A549 (cell line): ENCODE measurements around the gene ALPG. TPM values are rescaled to one million over a fixed set of nuclear protein-coding genes. Genes with fewer than 3 reads are reported as not detected.

Source experiments
- ATAC-seq, 2 experiments: fragments of 200-7000 bp in 1 of 2; fragments of >200 bp in 1 of 2; cut with Nextera tagmentation in 1 of 2; cut with Tn5 transposase in 1 of 2; 3 replicates each; pipeline versions ENCODE4 v1.8.0 to v1.9.1; 2018 to 2020; ENCODE audit warnings: mild to moderate bottlenecking in 1 of 2, moderate library complexity in 1 of 2
- CTCF ChIA-PET: fragments of 300-600 bp; sonication (Branson Sonifier 250); formaldehyde crosslinking; extraction: SDS; loops from one replicate; lab custom pipeline; 2021; ENCODE audit warnings: antibody characterized with exemption, inconsistent platforms; lab: Yijun Ruan, JAX
- POLR2A ChIA-PET: fragments of 350-600 bp; formaldehyde crosslinking; extraction: SDS; loops from one replicate; lab custom pipeline; 2021; ENCODE audit warnings: antibody characterized with exemption, inconsistent platforms; lab: Yijun Ruan, JAX
- DNase-seq, 2 experiments: peaks; one replicate each; pipeline versions ENCODE4 v3.0.0 to v3.0.0-alpha.2; 2011 to 2016; ENCODE audit warnings: low read depth in 1 of 2, low spot score in 1 of 2
- FAIRE-seq: peaks from 2 replicates; lab custom pipeline; 2011; peaks lifted over from hg19 to GRCh38; lab: Jason Lieb, UNC
- H3K27ac ChIP-seq, 2 experiments: fragments of >200 bp; sonication (Bioruptor Twin); formaldehyde crosslinking; 3 replicates each; pipeline ENCODE4 v1.5.1; 2016 to 2017
- H3K4me1 ChIP-seq: fragments of >200 bp; sonication (Bioruptor Twin); formaldehyde crosslinking; 3 replicates; pipeline ENCODE4 v1.6.1; 2016
- H3K4me2 ChIP-seq: fragments of >200 bp; sonication (Bioruptor Twin); formaldehyde crosslinking; 3 replicates; pipeline ENCODE4 v1.6.1; 2016
- H3K4me3 ChIP-seq: fragments of >200 bp; sonication (Bioruptor Twin); formaldehyde crosslinking; 3 replicates; pipeline ENCODE4 v1.5.1; 2016
- H3K9me3 ChIP-seq: fragments of >200 bp; sonication (Bioruptor Twin); formaldehyde crosslinking; 3 replicates; pipeline ENCODE4 v1.6.1; 2016
- CBX2 ChIP-seq: fragments of 200-600 bp; sonication (generic); IDR thresholded peaks from 2 replicates; pipeline ENCODE4 v1.6.1; 2016; ENCODE audit warnings: low read depth, mild to moderate bottlenecking, borderline replicate concordance
- CBX8 ChIP-seq: fragments of 200-600 bp; sonication (generic); IDR thresholded peaks from 2 replicates; pipeline ENCODE4 v1.6.1; 2016
- EHMT2 ChIP-seq: fragments of 200-600 bp; sonication (generic); IDR thresholded peaks from 2 replicates; pipeline ENCODE4 v1.6.1; 2016; ENCODE audit warnings: antibody characterized with exemption, low read depth, mild to moderate bottlenecking, moderate library complexity
- FOSB ChIP-seq: fragments of 250-450 bp; sonication (Bioruptor Pico); IDR thresholded peaks from 2 replicates; pipeline ENCODE4 v1.5.0; 2020; ENCODE audit warnings: mild to moderate bottlenecking, moderate library complexity
- FOSL2 ChIP-seq, 2 experiments: fragments of 450-650 bp in 1 of 2; fragments of >200 bp in 1 of 2; sonication (Bioruptor Twin) in 1 of 2; formaldehyde crosslinking; IDR thresholded peaks; 2 replicates each; pipeline versions ENCODE4 v1.5.0 to v1.6.1; 2016 to 2020; ENCODE audit warnings: mild to moderate bottlenecking in 1 of 2, moderate library complexity in 1 of 2
- HOXA7 ChIP-seq: fragments of 250-450 bp; sonication (Bioruptor Pico); IDR thresholded peaks from 2 replicates; pipeline ENCODE4 v1.5.0; 2020; ENCODE audit warnings: mild to moderate bottlenecking, moderate library complexity
- HOXB13 ChIP-seq: fragments of 250-450 bp; sonication (Bioruptor Pico); IDR thresholded peaks from 2 replicates; pipeline ENCODE4 v1.5.0; 2020; ENCODE audit warnings: low read depth, mild to moderate bottlenecking, moderate library complexity
- HOXB5 ChIP-seq: fragments of 250-450 bp; sonication (Bioruptor Pico); IDR thresholded peaks from 2 replicates; pipeline ENCODE4 v1.5.0; 2020; ENCODE audit warnings: mild to moderate bottlenecking, moderate library complexity
- JUN ChIP-seq, 2 experiments: fragments of >200 bp; sonication (Bioruptor Twin); formaldehyde crosslinking; IDR thresholded peaks; 2 replicates in 1 of 2; 3 replicates in 1 of 2; pipeline ENCODE4 v1.6.1; 2016 to 2017
- KDM1A ChIP-seq: fragments of 200-600 bp; sonication (generic); IDR thresholded peaks from 2 replicates; pipeline ENCODE4 v1.6.1; 2016; ENCODE audit warnings: low read depth, mild to moderate bottlenecking
- POLR2AphosphoS2 ChIP-seq: conservative IDR thresholded peaks from 2 replicates; pipeline ENCODE4 v1.6.1; 2012; ENCODE audit warnings: low read length, improper control_type of control experiment, inconsistent platforms
- RARB ChIP-seq: fragments of 250-450 bp; sonication (Bioruptor Pico); IDR thresholded peaks from 2 replicates; pipeline ENCODE4 v1.8.0; 2021; ENCODE audit warnings: mild to moderate bottlenecking, moderate library complexity
- RFX5 ChIP-seq: fragments of 450-650 bp; IDR thresholded peaks from 2 replicates; pipeline ENCODE4 v1.7.1; 2014; ENCODE audit warnings: antibody characterized with exemption, mild to moderate bottlenecking, moderate library complexity
- SMC3 ChIP-seq: fragments of >200 bp; sonication (Bioruptor Twin); formaldehyde crosslinking; IDR thresholded peaks from 3 replicates; pipeline ENCODE4 v1.6.1; 2018; ENCODE audit warnings: inconsistent platforms
- ZC3H11A ChIP-seq: fragments of 450-650 bp; IDR thresholded peaks from 2 replicates; pipeline ENCODE4 v1.6.1; 2014; ENCODE audit warnings: antibody characterized with exemption, mild to moderate bottlenecking
- ZFP36 ChIP-seq: fragments of 450-650 bp; IDR thresholded peaks from 2 replicates; pipeline ENCODE4 v1.6.1; 2014; ENCODE audit warnings: borderline replicate concordance; ENCODE audit not compliant: partially characterized antibody
- ZSCAN20 ChIP-seq: fragments of 250-450 bp; sonication (Bioruptor Pico); IDR thresholded peaks from 2 replicates; pipeline ENCODE4 v1.8.0; 2022; ENCODE audit warnings: mild to moderate bottlenecking, moderate library complexity
- WGBS: methylation state at CpG from one replicate; pipeline ENCODE4 v1.1.6; 2017; ENCODE audit errors: missing lambda C conversion rate; 5-methylcytosine and 5-hydroxymethylcytosine counted together
- polyA plus RNA-seq, 4 experiments: library from polyadenylated mRNA; depleted of rRNA in 3 of 4; stranded (reverse); fragments of >200 nt; fragmentation: RNase III in 1 of 4; extraction: RNeasy Plus Mini Kit Qiagen cat#74134 plus additional on column Dnase treatment in 1 of 4; gene quantifications; 2 replicates in 3 of 4; 3 replicates in 1 of 4; pipeline ENCODE4 v1.2.3, GENCODE V29; 2011 to 2017
- TF ChIP-seq, protein P1 (sequence below): IDR thresholded peaks from 2 replicates; pipeline ENCODE4 v1.6.1; 2012
- TF ChIP-seq, protein P2 (sequence below): IDR thresholded peaks from 2 replicates; pipeline ENCODE4 v1.6.1; 2012
- TF ChIP-seq, protein P3 (sequence below): fragments of 200-600 bp; sonication (generic); IDR thresholded peaks from 2 replicates; pipeline ENCODE4 v1.6.1; 2016; ENCODE audit warnings: antibody characterized with exemption, mild to moderate bottlenecking, moderate library complexity
- TF ChIP-seq, protein P4 (sequence below): fragments of 450-650 bp; IDR thresholded peaks from 2 replicates; pipeline ENCODE4 v1.6.1; 2014; ENCODE audit warnings: antibody characterized with exemption
- TF ChIP-seq, protein P5 (sequence below): fragments of 250-450 bp; sonication (Bioruptor Pico); IDR thresholded peaks from 2 replicates; pipeline ENCODE4 v1.5.0; 2020; ENCODE audit warnings: low read depth, mild to moderate bottlenecking, moderate library complexity

The ALPG gene
- polyA plus RNA-seq, 2 of the 4 experiments (the other 2 are of a cell fraction) = 0.04 to 0.18 TPM

DNA sequence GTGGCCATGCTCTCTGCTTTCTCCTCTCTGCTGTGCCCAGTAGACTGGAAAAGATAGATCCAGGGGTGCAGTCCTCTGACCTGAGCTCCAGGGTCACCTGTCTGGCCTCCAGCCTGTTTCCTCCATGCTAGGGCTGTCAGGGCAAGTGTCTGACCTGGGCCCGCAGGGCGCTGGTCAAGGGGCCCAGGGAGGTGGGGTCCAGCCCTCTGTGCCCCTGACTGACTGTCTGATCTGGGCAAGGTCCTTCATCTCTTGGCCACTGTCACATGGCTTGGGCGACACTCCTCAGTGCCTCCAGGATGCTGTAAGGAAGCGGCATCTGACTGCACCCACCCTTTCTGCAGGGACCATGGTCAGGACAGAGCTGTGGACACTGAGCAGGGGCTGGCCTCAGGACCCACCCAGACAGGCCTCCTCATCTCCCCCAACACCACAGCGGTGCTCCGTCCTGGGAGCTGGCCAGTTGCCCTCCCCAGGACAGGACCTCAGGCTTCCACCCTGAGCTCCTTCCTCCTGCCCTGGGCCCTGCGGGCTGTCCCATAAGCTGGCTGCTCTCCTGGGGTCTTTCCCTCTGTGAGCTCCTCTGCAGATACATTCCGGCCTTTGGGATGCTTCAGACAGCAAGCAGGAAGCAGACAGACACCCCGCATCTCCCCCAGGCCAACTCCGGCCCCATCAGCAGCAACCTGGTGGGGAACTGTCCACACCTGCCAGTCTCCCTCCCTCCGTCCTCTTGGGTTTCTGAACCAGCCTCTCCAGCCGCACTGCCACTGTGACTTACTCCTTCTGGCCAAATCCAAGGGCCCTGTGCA lies 28.1 kb downstream of the ALPG start:
- Histone ChIP-seq H3K4me2 (no peak overlapping the region), H3K4me3 (no peak overlapping the region), H3K9me3 (no peaks in the 10 kb centered on the region), H3K4me1 (0 out of 3 replicates have a peak, but pooled peaks cover 2% of the 10 kb centered on the region), H3K27ac (no peak overlapping the region)
- ATAC-seq (no peak), FAIRE-seq (no peak), DNase-seq (no peak)
- ChIA-PET CTCF (interaction anchor here (0.6 to 1.9 kb wide), 18 partner anchors 10 to 1446 kb away, joined by 3 to 8 read pairs (median 4); no protein-coding TSS in a partner anchor), POLR2A (no interaction called here)
- 81% methylated on average over 10 of the region's 12 CpGs for WGBS
- TF ChIP-seq, protein P1, sequence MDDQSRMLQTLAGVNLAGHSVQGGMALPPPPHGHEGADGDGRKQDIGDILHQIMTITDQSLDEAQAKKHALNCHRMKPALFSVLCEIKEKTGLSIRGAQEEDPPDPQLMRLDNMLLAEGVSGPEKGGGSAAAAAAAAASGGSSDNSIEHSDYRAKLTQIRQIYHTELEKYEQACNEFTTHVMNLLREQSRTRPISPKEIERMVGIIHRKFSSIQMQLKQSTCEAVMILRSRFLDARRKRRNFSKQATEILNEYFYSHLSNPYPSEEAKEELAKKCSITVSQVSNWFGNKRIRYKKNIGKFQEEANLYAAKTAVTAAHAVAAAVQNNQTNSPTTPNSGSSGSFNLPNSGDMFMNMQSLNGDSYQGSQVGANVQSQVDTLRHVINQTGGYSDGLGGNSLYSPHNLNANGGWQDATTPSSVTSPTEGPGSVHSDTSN = no peak
- TF ChIP-seq ZSCAN20 (CRISPR knock-in tag) (no peak), KDM1A (no peak), JUN (IDR thresholded peaks at IDR 0.05) (no peak), CBX2 (no peak), POLR2AphosphoS2 (no peak), CBX8 (no peak), RARB (no peak), EHMT2 (no peak), FOSB (CRISPR knock-in tag) (no peak), HOXA7 (CRISPR knock-in tag) (no peak), ZC3H11A (no peak), HOXB5 (CRISPR knock-in tag) (no peak)
- TF ChIP-seq, protein P2, sequence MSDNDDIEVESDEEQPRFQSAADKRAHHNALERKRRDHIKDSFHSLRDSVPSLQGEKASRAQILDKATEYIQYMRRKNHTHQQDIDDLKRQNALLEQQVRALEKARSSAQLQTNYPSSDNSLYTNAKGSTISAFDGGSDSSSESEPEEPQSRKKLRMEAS = no peak
- TF ChIP-seq, protein P3, sequence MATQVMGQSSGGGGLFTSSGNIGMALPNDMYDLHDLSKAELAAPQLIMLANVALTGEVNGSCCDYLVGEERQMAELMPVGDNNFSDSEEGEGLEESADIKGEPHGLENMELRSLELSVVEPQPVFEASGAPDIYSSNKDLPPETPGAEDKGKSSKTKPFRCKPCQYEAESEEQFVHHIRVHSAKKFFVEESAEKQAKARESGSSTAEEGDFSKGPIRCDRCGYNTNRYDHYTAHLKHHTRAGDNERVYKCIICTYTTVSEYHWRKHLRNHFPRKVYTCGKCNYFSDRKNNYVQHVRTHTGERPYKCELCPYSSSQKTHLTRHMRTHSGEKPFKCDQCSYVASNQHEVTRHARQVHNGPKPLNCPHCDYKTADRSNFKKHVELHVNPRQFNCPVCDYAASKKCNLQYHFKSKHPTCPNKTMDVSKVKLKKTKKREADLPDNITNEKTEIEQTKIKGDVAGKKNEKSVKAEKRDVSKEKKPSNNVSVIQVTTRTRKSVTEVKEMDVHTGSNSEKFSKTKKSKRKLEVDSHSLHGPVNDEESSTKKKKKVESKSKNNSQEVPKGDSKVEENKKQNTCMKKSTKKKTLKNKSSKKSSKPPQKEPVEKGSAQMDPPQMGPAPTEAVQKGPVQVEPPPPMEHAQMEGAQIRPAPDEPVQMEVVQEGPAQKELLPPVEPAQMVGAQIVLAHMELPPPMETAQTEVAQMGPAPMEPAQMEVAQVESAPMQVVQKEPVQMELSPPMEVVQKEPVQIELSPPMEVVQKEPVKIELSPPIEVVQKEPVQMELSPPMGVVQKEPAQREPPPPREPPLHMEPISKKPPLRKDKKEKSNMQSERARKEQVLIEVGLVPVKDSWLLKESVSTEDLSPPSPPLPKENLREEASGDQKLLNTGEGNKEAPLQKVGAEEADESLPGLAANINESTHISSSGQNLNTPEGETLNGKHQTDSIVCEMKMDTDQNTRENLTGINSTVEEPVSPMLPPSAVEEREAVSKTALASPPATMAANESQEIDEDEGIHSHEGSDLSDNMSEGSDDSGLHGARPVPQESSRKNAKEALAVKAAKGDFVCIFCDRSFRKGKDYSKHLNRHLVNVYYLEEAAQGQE = no peak
- TF ChIP-seq, protein P4, sequence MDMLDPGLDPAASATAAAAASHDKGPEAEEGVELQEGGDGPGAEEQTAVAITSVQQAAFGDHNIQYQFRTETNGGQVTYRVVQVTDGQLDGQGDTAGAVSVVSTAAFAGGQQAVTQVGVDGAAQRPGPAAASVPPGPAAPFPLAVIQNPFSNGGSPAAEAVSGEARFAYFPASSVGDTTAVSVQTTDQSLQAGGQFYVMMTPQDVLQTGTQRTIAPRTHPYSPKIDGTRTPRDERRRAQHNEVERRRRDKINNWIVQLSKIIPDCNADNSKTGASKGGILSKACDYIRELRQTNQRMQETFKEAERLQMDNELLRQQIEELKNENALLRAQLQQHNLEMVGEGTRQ = no peak

DNA sequence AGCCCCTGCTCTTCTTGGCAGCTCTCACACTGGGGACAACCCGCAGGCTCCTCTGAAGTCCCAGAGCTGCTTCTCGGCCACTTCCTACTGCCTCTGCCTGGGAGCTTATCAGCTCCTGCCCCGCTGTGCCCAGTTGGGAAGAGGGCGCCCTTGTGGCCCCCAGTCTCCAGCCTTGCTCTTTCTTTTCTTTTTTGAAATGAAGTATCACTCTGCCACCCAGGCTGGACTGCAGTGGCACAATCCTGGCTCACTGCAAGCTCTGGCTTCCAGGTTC lies 28.7 kb downstream of the ALPG start:
- no peak for DNase-seq
- ATAC-seq = no peak
- CTCF ChIA-PET = interaction anchor here (0.6 to 2.9 kb wide), 17 partner anchors 9 to 536 kb away, joined by 3 to 16 read pairs (median 4); no protein-coding TSS in a partner anchor
- TF ChIP-seq ZFP36 (no peak), RFX5 (no peak)
- 83% methylated on average over 4 of the region's 4 CpGs for WGBS
- POLR2A ChIA-PET = no interaction called here
- H3K4me3 ChIP-seq = no peak overlapping the region
- H3K4me1 ChIP-seq = peaks cover 7% of the 10 kb centered on the region; the same call in 1 of the 3 replicates
- FAIRE-seq = no peak
- H3K9me3 ChIP-seq = no peaks in the 10 kb centered on the region
- H3K4me2 ChIP-seq = no peak overlapping the region
- no peak overlapping the region for H3K27ac ChIP-seq

DNA sequence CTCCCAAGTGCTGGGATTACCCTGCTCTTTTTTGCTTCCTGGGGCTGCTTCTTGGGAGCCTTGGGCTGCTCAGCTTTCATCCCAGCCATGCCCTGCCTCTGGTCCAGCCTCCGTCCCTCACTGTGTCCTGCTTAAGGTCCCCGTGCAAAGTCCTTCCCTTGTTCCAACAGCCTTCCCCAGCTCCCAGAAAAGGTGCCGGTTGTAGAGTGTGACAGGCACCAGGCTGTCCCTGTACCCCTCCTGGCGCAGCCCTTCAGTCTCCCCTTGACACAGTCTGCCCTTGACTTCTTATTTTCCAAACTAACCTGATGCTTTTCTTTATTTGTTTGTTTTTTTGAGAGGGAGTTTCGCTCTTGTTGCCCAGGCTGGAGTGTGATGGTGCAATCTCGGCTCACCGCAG lies 29.2 kb downstream of the ALPG start:
- DNase-seq = no peak
- ATAC-seq = no peak
- ChIA-PET POLR2A (no interaction called here), CTCF (interaction anchor here (0.6 to 2.9 kb wide), 12 partner anchors 9 to 536 kb away, joined by 3 to 16 read pairs (median 4); no protein-coding TSS in a partner anchor)
- Histone ChIP-seq H3K9me3 (no peaks in the 10 kb centered on the region), H3K4me1 (peaks cover 8% of the 10 kb centered on the region; the same call in 1 of the 3 replicates), H3K27ac (no peak overlapping the region), H3K4me3 (no peak overlapping the region), H3K4me2 (no peak overlapping the region)
- no peak for FAIRE-seq
- WGBS = 72% methylated on average over 7 of the region's 7 CpGs
- no peak for TF ChIP-seq POLR2AphosphoS2
- TF ChIP-seq, protein P3 = no peak
- TF ChIP-seq HOXB13 (CRISPR knock-in tag) = no peak
- TF ChIP-seq, protein P5, sequence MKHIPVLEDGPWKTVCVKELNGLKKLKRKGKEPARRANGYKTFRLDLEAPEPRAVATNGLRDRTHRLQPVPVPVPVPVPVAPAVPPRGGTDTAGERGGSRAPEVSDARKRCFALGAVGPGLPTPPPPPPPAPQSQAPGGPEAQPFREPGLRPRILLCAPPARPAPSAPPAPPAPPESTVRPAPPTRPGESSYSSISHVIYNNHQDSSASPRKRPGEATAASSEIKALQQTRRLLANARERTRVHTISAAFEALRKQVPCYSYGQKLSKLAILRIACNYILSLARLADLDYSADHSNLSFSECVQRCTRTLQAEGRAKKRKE = no peak
- no peak for TF ChIP-seq SMC3
- no peak for TF ChIP-seq FOSL2 (IDR thresholded peaks at IDR 0.05)
- TF ChIP-seq FOSL2 (CRISPR knock-in tag; IDR thresholded peaks at IDR 0.05) = no peak
